Activated CD8-positive, alpha-beta memory T cell treated with anti-CD3 and anti-CD28 coated beads, Interleukin-2, amount 50 U/mL, for 24 hours (primary cell): Measurements from ENCODE around the gene TAS2R38.
"Not testable (repeated sequence)": the region's sequence is repeated elsewhere in the genome, so short reads cannot be mapped to it uniquely, and the experiment has no call there.

Experiments
- DNase-seq: peaks from one replicate; pipeline ENCODE4 v3.0.0-alpha.2; 2020; ENCODE audit errors: extremely low read depth

Gene TAS2R38

DNA sequence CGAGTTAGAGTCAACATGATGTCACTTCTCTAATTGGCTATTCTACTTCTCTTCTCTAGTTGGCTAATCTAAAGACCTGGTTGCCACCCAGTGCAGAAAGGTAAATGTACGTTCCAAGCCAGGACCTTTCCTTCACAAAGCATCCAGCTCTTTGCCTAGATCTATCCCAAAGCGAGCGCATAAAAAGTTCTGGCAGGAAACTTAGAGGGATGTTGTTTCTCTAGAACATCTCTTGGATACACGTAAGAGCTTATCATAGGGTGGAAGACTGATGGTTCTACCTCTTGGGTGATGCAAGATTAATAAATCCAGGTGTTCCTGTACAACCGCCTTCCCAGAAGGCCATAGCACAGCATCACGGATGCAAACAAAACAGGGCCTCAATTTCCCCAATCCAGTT, at the start of gene TAS2R38:
TAS2R38 (minus strand) TSS at position 101 of the 400 bp plus-strand sequence; CDS start at position 17, 84 bp downstream.
- no peak for DNase-seq

DNA sequence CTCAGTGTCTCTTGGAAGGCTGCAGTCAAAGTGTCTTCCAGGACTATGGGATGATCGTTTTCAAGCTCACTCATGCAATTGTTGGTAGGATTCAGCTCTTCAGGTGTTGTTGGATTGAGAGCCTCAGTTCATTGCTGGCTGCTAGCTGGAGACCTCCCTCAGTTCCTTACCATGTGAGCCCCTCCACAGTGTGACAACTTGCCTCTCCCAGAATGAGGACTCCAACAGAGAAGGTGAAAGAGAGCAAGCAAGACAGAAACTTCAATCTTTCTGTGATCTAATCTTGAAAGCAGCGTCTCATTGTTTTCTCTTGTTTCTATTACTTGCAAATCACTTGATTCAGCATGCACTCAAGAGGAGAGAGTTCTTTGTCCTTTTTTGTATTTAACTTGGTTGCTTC, 44.6 kb upstream of the TAS2R38 start:
- no peak for DNase-seq

DNA sequence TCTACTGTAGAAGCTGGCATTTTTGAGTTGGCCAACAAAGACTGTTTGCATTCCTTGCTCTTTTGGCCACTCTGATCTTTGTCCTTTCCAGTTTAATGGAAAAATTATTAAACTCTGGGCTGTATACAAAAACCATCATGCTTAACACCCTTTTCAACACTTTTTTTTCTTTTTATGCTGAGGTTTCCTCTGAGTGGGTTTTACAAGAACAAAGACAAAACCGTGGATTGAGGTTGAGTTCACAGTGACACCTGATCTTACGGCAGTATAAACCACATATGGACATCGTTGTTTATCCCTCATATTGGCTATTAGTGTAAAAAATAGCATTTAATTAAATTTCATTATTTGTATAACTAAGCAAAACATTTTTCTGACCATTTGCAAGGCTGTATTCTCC, 43.9 kb upstream of the TAS2R38 start:
- DNase-seq = no peak

DNA sequence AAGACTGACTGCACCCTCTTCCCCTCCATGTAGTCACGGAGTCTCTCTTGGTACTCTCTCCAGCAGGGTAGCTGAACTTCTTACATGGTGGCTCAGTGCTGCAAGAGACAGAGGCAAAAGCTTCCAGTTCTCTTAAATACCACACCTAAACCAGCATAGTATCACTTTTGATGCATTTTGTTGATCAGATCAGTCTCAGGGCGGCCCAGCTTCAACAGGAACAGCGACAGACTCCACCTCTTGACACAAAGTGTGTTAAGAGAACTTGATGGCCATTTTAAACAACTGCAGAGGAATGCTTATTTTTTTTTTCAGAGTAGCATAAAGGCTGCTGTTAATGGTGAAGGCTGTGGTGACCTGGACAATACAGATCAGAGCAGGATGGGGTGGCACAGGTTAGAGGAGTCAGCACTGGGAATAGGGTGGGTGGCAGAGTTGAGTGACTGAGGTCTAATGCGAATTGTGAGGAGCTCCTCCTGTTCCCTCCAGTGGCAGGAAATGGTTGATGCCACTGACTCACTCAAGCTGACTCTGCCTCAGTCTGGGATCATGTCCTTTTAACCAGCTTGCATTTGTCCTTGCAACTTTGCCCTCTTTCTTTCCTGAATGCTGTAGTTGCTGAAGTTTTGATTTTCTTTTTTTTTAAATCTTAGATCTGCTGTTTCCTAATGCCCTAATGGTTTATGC, 39.4 kb upstream of the TAS2R38 start:
- no peak for DNase-seq

DNA sequence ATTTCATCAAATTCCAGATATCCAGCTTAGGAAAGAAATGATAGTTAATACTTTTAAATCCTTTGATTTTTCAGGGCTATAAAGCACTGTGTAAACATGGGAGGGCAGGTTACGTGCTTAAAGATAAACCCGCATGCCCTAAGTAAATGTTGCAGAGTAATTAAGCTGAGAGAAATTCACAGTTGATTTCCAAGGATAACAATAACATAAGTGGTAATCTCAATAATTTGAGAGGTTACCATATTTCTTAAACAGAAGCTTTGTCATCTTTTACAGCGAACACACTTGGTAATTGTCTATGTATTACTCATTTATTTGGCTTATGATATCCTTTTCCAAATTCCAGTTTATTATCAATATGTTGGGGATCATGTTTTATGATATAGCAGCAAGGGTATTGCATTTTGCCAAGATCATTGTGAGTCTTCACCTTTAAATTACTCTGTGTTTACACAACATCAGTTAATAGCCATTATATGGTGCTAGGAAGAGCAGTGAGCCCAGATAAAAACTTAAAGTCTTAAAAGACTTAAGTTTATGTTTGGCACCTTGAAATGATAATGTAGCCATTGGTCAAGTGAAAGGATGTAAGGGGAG, 37.5 kb upstream of the TAS2R38 start:
- DNase-seq = no peak

DNA sequence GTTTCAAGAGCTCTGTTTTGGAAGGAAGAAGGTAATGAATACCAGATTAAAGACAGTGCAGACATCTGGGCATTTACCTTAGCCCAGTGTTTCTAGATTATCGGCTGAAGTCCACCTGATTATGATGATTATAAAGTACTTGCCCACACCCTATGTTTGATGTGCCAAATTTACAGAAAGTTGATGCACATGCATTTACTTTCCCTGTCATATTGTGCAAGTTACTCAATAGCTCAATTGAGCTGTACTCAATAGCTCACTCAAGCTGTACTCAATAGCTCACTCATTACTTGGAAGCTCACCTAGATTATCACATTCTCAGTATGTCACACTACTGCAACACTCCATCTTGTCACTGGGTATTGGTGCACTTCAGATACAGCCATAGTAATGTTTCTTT, 35.6 kb upstream of the TAS2R38 start:
- DNase-seq = no peak

DNA sequence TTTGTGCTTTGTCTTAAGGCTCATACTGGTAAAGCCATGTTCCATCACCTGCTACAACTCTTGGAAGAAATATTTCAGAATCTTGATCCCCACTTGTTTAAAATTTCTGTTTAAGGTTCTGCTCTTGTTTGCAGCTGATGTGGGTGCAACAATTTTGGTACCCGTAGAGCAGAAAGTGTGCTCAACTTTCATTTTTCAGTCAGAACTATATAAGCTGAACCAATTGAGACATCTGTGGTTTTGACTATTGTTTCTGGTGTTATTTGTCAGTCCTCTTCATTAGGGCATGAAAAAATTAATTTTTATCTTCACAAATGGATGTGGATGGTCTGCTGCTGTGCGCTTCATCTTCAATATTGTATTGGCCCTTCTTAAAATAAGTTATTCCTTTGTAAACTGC, 33.0 kb upstream of the TAS2R38 start:
- DNase-seq = no peak

DNA sequence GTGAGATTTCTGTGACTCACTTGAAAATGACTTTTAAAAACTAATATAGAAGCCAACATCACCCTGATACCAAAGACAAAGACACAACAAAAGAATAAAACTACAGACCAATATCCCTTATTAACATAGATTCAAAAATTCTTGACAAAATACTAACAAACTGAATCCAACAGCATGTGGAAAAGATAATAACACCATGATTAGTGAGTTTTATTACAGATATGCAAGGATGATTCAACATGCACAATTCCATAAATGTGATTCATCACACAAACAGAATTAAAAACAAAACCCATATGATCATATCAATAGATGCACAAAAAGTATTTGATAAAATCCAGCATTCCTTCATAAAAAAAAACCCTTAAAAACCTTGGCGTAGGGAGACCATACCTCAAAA, 28.6 kb upstream of the TAS2R38 start:
- DNase-seq = no peak

DNA sequence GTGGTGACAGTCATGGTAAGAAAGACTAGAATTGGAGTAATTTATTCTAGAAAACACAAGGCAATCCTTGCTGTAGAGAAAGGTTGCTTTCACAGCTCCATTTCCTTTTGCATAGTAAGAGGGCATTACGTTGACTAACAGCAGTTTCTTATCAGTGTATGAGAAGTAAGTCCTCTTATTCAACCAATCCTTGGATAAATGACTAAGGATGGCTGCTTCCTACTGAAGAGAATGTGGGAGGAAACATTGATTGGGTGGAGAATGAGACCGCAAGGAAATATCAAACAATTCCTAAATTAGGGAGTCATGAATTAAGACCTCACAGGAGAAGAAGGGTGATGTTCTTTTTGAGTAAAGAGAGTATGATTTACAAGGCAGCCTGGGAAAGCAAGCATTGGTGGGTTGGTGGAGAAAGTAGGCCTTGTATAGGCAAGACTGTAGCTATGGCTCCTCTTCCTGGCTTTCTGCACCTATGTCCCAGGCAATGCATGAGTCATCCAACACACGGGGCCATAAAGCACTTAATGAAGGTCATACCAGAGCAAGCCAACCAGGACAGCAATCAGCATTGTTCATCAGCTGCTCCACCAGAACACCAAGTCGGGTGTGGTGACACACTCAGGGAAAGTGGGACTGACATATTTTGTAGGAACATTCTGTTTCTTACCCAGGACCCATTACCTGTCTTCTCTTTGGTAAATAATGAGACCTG, 27.7 kb upstream of the TAS2R38 start:
- DNase-seq = no peak

DNA sequence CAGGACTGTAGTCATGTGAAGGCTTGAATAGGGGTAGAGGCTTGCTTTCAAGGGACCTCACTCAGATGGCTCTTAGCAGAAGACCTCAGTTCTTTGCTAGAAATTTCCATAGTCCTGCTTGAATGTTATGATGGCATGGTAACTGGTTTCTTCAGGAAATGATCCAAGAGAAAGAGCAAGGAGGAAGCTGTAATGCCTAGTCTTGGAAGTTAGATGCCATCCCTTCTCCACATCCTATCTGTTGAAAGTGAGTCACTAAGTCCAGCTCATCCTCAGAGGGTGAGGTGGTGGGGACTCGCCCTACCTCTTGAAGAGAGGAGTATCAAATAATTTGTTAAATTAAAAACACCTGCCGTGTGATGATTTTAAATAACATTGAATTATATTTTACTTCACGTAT, 26.7 kb upstream of the TAS2R38 start:
- DNase-seq = no peak

DNA sequence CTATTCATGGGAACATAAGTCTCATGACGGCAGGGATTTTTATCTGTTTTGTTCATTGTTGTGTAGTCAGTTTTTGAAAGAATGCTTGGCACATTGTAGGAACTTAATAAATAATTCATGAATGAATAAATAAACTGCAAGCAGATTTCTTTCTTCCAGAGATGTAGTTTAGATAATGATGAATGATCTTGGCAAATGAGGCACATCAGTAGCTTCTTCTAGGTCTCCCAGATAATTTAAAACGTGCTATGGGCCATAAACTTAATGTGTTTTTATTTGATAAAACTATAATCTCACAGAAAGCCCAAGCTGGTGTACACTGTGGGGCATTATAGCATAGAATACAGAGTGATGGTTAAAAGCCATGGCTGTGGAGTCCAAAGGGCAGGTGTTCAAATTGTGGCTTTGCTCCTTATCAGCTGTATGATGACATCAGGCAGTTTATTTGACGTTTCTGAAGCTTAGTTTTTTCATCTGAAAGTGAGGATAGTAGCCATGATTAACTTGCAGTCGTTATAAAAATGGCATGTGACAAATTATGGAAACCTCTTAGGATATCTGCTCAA, 25.6 kb upstream of the TAS2R38 start:
- DNase-seq = no peak

DNA sequence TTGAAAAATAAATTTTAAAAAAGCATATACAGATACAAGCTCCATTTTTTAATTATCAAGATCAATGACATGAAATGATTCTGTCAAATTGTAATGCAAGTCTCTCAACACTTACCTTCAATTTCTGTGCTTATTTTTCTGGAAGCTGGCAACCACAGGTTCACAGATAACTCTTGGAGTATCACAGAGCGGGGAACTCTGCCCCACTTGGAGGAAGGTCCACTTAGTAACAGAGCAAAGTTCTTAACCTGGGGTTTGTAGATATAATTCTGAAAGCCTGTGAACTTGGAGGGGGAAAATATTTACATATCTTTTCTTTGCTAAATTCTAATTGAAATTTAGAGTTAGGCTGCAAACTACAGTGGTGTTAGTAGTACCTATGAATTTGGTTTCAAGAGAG, 19.8 kb upstream of the TAS2R38 start:
- no peak for DNase-seq

DNA sequence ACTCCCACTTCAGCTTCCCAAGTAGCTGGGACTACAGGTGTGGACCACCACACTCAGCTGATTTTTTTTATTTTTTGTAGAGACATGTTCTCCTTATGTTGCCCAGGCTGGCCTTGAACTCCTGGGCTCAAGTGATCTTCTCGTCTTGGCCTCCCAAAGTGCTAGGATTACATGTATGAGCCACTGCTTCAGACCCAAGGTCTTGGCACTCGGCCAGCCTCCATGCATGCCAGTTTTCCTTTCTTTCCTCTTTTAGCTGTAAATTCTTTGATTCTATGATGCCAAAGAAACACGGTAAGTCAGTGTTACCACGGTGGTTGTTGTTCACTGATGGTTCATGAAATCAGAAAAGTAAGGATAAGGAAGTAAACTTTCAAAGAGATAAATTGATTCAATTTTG, 19.1 kb upstream of the TAS2R38 start:
- no peak for DNase-seq

DNA sequence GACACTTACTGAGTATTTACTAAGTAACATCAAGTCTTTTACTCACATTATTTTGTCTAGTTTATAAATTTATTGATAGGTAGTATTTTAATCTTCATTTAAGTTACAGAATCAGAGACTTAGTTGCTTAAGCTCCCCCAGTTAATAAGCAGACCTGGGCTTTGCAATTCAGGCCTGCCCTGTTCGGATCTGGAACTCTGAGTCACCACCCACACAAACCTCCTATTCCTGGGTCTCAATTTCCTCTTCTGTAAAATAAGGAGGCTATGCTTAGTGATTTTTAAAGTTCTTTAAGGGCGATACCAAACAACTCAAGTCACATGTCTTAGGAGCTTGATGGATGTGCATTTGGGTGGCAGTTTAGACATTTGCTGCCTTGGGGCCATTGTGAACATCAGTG, 18.6 kb upstream of the TAS2R38 start:
- DNase-seq = no peak

DNA sequence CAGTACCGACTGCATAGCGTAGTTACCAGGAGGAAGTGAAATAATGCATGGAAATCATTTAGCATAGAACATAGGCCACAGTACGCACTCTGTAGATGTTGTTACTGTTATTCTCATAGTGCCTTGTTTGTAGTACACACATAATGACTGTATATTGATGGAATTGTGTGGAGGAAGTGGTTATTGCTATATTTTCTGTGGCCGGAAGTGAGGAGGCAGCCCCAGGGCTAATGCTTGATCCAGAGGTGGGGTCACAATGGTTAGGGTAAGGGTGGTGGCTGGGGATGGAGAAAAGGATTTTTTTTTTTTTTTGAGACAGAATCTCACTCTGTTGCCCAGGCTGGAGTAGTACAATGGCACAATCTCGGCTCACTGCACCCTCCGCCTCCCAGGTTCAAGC, 17.6 kb upstream of the TAS2R38 start:
- DNase-seq = no peak

DNA sequence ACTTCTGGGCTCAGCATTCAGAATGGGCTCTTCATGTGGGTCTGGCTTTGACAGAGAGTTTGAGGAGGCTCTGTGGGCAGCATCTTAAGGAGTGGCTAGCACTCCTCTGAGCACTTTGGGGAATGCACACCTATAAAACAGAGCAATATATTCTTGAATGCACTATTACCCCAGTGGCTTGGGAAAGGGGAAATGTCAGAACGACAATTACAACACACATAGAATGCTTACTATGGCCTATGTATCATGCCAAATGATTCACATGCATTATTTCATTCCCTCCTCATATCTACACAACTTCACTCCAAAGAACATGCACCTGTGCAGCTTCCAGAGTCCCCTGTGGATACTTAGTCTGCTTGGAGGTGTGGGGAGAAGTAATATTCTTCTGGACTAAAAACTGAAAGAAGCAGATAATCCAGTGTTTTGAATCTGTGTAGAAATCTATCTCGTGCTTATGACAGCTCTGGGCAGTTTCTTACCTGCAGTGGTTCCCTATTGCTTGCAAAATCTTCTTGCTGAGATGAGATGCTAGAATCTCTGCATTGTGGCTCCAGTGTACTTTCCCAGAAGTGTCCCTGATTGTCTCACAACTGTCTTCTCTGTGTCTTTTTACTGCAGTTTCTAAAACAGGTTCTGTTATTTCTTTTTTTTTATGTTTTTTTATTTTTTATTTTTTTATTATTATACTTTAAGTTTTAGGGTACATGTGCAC, 16.6 kb upstream of the TAS2R38 start:
- DNase-seq = no peak

DNA sequence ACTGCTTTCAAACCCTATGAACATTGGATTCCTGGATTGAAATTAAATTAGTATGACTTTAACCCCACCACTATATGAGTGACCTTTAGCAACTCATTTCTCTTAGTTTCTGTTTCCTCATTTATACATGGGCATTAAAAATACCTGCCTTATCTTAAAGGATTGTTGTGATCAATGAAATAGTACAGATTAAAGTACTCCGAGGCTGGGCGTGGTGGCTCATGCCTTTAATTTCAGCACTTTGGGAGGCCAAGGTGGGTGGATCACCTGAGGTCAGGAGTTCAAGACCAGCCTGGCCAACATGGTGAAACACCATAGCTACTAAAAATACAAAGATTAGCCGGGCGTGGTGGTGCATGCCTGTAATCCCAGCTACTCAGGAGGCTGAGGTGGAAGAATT, 14.2 kb upstream of the TAS2R38 start:
- DNase-seq = not testable (repeated sequence)

DNA sequence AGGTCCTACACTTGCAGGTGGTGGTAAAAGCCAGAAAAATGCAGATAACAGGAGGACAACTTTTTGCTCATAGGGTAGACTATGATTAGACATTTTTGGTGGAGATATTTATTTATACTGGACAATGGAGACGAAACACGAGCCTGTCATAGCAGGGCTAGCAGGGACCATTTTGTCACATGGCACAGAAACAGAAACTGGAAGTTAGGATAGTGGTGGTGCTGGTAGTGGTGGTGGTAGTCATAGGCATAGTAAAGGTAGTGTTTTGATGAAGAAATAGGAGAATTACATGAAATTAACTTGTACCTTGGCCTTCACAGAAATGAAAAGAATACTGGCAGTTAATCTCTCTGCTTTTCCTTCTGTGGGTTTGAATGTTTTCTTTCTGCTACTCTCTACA, 13.3 kb upstream of the TAS2R38 start:
- no peak for DNase-seq

DNA sequence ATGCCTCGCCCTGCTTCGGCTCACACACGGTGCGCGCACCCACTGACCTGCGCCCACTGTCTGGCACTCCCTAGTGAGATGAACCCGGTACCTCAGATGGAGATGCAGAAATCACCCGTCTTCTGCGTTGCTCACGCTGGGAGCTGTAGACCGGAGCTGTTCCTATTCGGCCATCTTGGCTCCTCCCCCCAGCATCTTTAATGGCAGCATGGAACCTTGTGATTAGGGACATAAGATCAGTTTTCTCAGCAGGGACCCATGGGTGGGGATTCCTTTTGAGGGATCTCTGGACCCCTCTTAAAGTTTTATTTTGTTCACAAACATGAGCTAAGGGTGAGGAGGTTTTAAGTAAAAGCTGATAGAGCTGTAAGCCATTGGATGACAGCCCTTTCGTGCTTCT, 12.4 kb upstream of the TAS2R38 start:
- not testable (repeated sequence) for DNase-seq

DNA sequence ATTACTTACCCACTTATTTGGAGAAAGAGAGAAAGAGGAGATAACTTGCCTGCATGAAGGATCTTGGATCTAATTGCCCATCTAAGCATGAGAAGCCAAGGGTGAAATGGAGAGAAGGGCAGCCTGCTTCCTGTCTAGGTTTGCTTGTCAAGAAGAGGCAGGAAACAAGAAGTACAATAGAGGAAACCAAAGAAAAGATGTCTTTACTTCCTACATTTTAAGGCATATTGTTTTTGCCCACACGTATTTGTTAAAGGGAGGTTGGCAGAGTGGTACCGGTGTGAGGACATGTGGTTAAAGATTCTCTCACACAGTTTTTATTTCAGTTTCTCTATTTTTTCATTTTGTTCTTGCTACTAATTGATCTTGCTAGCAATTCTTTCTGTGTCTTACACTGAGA, 6.0 kb upstream of the TAS2R38 start:
- DNase-seq = no peak

DNA sequence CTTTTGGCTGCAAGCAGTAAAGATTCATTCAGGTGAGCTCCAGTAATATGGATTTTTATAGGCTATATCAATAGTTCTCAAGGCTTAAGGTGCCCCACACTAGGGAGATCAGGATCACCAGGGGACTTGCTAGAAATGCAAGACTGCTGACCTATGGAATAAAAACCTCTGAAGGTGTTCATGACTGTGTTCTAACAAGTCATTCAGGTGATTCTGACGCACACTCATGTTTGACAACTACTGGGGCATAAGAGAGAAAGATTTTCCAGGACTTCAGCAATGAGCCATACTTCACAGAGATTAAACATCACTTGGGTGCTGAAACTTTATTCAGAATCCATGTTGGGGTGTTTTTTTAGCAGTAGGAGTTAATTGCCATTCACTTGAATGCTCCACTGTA, 4.8 kb upstream of the TAS2R38 start:
- no peak for DNase-seq

DNA sequence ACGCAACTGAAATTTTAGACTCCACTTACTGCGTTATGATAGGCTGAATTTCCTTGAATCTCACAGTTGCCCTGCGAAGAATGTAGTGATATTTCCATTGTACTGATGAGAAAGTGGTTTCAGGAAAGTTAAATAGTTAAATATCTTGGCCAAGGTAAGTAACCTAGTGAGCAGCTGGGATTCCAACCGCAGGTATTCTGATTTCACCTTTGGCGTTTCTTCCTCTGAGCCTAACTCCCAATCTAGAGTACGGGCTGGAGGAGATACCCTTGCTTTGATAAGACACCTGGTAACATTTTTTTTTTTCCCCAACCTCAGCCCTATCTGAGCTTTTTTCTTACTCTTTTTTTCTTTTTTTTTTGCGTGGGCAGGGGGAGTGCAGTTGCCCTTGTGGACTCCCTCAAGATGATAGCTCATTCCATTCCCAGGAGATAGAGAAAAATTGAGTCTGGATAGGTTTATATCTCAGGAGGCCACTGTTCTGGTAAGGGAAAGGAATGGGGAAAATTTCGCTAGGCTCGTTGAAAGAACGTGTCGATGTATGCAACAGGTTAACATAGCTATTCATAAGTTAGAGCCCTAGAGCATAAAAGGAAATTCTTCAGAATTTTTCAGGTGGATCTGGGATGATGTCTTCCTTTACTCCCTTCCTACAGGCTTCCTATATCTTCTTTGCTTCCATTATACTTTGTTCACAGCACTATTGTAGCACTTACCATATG, 3.1 kb upstream of the TAS2R38 start:
- DNase-seq = no peak
